HCT116 (cell line): Measurements from ENCODE around the gene NUDT14. TPM values are rescaled to one million over a fixed set of nuclear protein-coding genes. Genes with fewer than 3 reads are reported as not detected.

Source experiments
- ATAC-seq: fragments of 200-7000 bp; cut with Tn5 transposase; 2 replicates; pipeline ENCODE4 v1.9.1; 2020; ENCODE audit warnings: mild to moderate bottlenecking, moderate library complexity
- BruUV-seq: library from RNA; stranded (reverse); fragments of 400-500 nt; replicated peaks from 2 replicates; lab custom pipeline; 2021; lab: Mats Ljungman, UMichigan
- CTCF ChIA-PET: fragments of 300-600 bp; sonication (Branson Sonifier 250); formaldehyde crosslinking; loops from one replicate; lab custom pipeline; 2021; ENCODE audit warnings: antibody characterized with exemption; lab: Charles Lee
- POLR2A ChIA-PET: fragments of 300-600, 350-600 bp; sonication (Branson Sonifier 250); formaldehyde crosslinking; loops from one replicate; lab custom pipeline; 2021; ENCODE audit warnings: antibody characterized with exemption; lab: Charles Lee
- RAD21 ChIA-PET, 2 experiments: fragments of 300-600 bp; sonication (Branson Sonifier 250); formaldehyde crosslinking; loops; one replicate each; lab custom pipeline; 2023; ENCODE audit warnings: low total read pairs in 2 of 2; ENCODE audit not compliant: uncharacterized antibody in 2 of 2, unreplicated experiment in 2 of 2, low non-redundant PET in 1 of 2; lab: Charles Lee
- DNase-seq: peaks from one replicate; pipeline ENCODE4 v3.0.0-alpha.2; 2010; ENCODE audit warnings: low read depth, low spot score
- H2AFZ ChIP-seq: fragments of 200-600 bp; shearing (Covaris generic), sonication (generic); 2 replicates; pipeline ENCODE4 v1.6.1; 2017; ENCODE audit warnings: low read depth, mixed run types, mixed read lengths, antibody characterized with exemption, low read length; ENCODE audit not compliant: poor library complexity, severe bottlenecking
- H3K27ac ChIP-seq: 2 replicates; pipeline ENCODE4 v1.5.1; 2012; ENCODE audit warnings: low read depth, low read length
- H3K27me3 ChIP-seq: fragments of 200-600 bp; sonication (generic); 2 replicates; pipeline ENCODE4 v1.6.1; 2016; ENCODE audit warnings: mixed run types, low read length, mixed read lengths; ENCODE audit not compliant: insufficient read depth
- H3K36me3 ChIP-seq, 2 experiments: fragments of 200-500 bp in 1 of 2; fragments of 200-600 bp in 1 of 2; sonication (Bioruptor generic) in 1 of 2; sonication (generic) in 1 of 2; 2 replicates each; pipeline versions ENCODE4 v1.5.1 to v1.6.1; 2014 to 2016; ENCODE audit warnings: low read length in 2 of 2, inconsistent platforms in 1 of 2, mixed read lengths in 1 of 2, mixed run types in 1 of 2; ENCODE audit not compliant: insufficient read depth in 2 of 2, control insufficient read depth in 1 of 2
- H3K4me1 ChIP-seq, 2 experiments: fragments of 200-600 bp in 1 of 2; sonication (generic) in 1 of 2; 2 replicates each; pipeline versions ENCODE4 v1.5.1 to v1.6.1; 2012 to 2017; ENCODE audit warnings: low read length in 2 of 2, inconsistent platforms in 1 of 2, mild to moderate bottlenecking in 1 of 2, mixed read lengths in 1 of 2, mixed run types in 1 of 2, moderate library complexity in 1 of 2; ENCODE audit not compliant: insufficient read depth in 2 of 2, control insufficient read depth in 1 of 2
- H3K4me2 ChIP-seq: fragments of 200-600 bp; sonication (generic); 2 replicates; pipeline ENCODE4 v1.6.1; 2017; ENCODE audit warnings: mixed run types, low read length, mixed read lengths
- H3K4me3 ChIP-seq, 2 experiments: fragments of 200-600 bp in 1 of 2; sonication (generic) in 1 of 2; replicated peaks in 1 of 2; 2 replicates each; pipeline ENCODE4 v1.5.1; 2011 to 2016; ENCODE audit warnings: low read length in 2 of 2, control low read depth in 1 of 2, low read depth in 1 of 2, mild to moderate bottlenecking in 1 of 2, mixed read lengths in 1 of 2, mixed run types in 1 of 2
- H3K79me2 ChIP-seq: fragments of 200-600 bp; sonication (generic); 2 replicates; pipeline ENCODE4 v1.6.1; 2017; ENCODE audit warnings: mild to moderate bottlenecking, mixed run types, low read length, moderate library complexity, mixed read lengths; ENCODE audit not compliant: insufficient read depth
- H3K9ac ChIP-seq: fragments of 200-600 bp; sonication (generic); 2 replicates; pipeline ENCODE4 v1.6.1; 2016; ENCODE audit warnings: low read length, mixed read lengths
- H3K9me2 ChIP-seq: fragments of 200-600 bp; sonication (generic), shearing (Covaris generic); 2 replicates; pipeline ENCODE4 v1.6.1; 2017; ENCODE audit warnings: mixed run types, mild to moderate bottlenecking, moderate library complexity; ENCODE audit not compliant: insufficient read depth
- H3K9me3 ChIP-seq, 2 experiments: fragments of 200-500 bp in 1 of 2; fragments of 200-600 bp in 1 of 2; sonication (Bioruptor generic) in 1 of 2; sonication (generic) in 1 of 2; 2 replicates each; pipeline ENCODE4 v1.6.1; 2014 to 2017; ENCODE audit warnings: low read length in 2 of 2, mixed read lengths in 2 of 2, inconsistent platforms in 1 of 2, low read depth in 1 of 2, mild to moderate bottlenecking in 1 of 2, mixed run types in 1 of 2, moderate library complexity in 1 of 2; ENCODE audit not compliant: control insufficient read depth in 1 of 2, insufficient read depth in 1 of 2
- H4K20me1 ChIP-seq: fragments of 200-600 bp; sonication (generic), shearing (Covaris generic); 2 replicates; pipeline ENCODE4 v1.6.1; 2017; ENCODE audit warnings: mixed run types, mild to moderate bottlenecking, moderate library complexity; ENCODE audit not compliant: insufficient read depth
- CBX3 ChIP-seq: IDR thresholded peaks from 2 replicates; pipeline ENCODE4 v1.6.1; 2012; ENCODE audit warnings: low read depth
- CEBPB ChIP-seq: IDR thresholded peaks from 2 replicates; pipeline ENCODE4 v1.6.1; 2012; ENCODE audit warnings: low read depth
- EGR1 ChIP-seq: IDR thresholded peaks from 2 replicates; pipeline ENCODE4 v1.6.1; 2012; ENCODE audit warnings: low read depth
- EZH2phosphoT487 ChIP-seq: fragments of 200-600 bp; IDR thresholded peaks from 2 replicates; pipeline ENCODE4 v1.6.1; 2018; ENCODE audit warnings: antibody characterized with exemption, borderline replicate concordance
- FOSL1 ChIP-seq: IDR thresholded peaks from 2 replicates; pipeline ENCODE4 v1.6.1; 2012; ENCODE audit warnings: low read depth
- JUND ChIP-seq: IDR thresholded peaks from 2 replicates; pipeline ENCODE4 v1.6.1; 2012
- POLR2A ChIP-seq: IDR thresholded peaks from 2 replicates; pipeline ENCODE4 v1.7.0; 2011; ENCODE audit warnings: borderline replicate concordance; ENCODE audit not compliant: insufficient read depth, insufficient read length; ENCODE audit errors: extremely low read depth
- POLR2AphosphoS5 ChIP-seq: IDR thresholded peaks from 2 replicates; pipeline ENCODE4 v1.6.1; 2011; ENCODE audit warnings: mild to moderate bottlenecking, low read depth, low read length, moderate library complexity
- RAD21 ChIP-seq: IDR thresholded peaks from 2 replicates; pipeline ENCODE4 v1.6.1; 2012; ENCODE audit warnings: low read depth, mild to moderate bottlenecking
- TCF7L2 ChIP-seq: IDR thresholded peaks from 2 replicates; pipeline ENCODE4 v1.7.0; 2011; ENCODE audit warnings: borderline replicate concordance, inconsistent platforms; ENCODE audit not compliant: insufficient read depth, insufficient read length; ENCODE audit errors: extremely low read depth
- YY1 ChIP-seq: IDR thresholded peaks from 2 replicates; pipeline ENCODE4 v1.6.1; 2011; ENCODE audit warnings: low read length, low read depth, moderate library complexity, mild to moderate bottlenecking; ENCODE audit not compliant: insufficient replicate concordance; ENCODE audit errors: extremely low read depth
- ZFX ChIP-seq: fragments of 450-650 bp; IDR thresholded peaks from 2 replicates; pipeline ENCODE4 v1.6.1; 2017
- intact Hi-C: fragments of 100-400 bp; cut with micrococcal nuclease; formaldehyde crosslinking; loops from 2 replicates; pipeline ENCODE4 v1.10.0; 2022
- total RNA-seq: library from RNA; stranded (reverse); gene quantifications from one replicate; pipeline ENCODE4 v1.2.1, GENCODE V29; 2021; ENCODE audit not compliant: unreplicated experiment
- TF ChIP-seq, protein P1 (sequence below): IDR thresholded peaks from 2 replicates; pipeline ENCODE4 v1.6.1; 2012; ENCODE audit warnings: low read depth
- TF ChIP-seq, protein P2 (sequence below): IDR thresholded peaks from 2 replicates; pipeline ENCODE4 v1.6.1; 2012

Gene NUDT14
- total RNA-seq, 1 experiment from 2014 or later, result 56.1 TPM

- Histone ChIP-seq H3K27me3 (no peaks in the 10 kb centered on the region), H3K4me1 (peaks cover 3 to 4% of the 10 kb centered on the region in 2 experiments; a peak in 2 of 4 replicates), H3K27ac (no peak overlapping the region), H3K79me2 (no peaks in the 10 kb centered on the region), H3K4me2 (no peak overlapping the region), H3K9me3 (no peaks in the 10 kb centered on the region), H2AFZ (no peak overlapping the region), H3K9ac (no peak overlapping the region), H3K36me3 (no peaks in the 10 kb centered on the region), H3K9me2 (no peaks in the 10 kb centered on the region), H3K4me3 (no peak overlapping the region), H4K20me1 (no peaks in the 10 kb centered on the region)
- DNase-seq (no peak), ATAC-seq (no peak)
- RAD21 ChIA-PET, result no interaction called here
- CTCF ChIA-PET, result no interaction called here
- POLR2A ChIA-PET, result no interaction called here
- no peak for TF ChIP-seq FOSL1
- TF ChIP-seq CBX3, result no peak
- TF ChIP-seq YY1, result no peak
- TF ChIP-seq, protein P1, sequence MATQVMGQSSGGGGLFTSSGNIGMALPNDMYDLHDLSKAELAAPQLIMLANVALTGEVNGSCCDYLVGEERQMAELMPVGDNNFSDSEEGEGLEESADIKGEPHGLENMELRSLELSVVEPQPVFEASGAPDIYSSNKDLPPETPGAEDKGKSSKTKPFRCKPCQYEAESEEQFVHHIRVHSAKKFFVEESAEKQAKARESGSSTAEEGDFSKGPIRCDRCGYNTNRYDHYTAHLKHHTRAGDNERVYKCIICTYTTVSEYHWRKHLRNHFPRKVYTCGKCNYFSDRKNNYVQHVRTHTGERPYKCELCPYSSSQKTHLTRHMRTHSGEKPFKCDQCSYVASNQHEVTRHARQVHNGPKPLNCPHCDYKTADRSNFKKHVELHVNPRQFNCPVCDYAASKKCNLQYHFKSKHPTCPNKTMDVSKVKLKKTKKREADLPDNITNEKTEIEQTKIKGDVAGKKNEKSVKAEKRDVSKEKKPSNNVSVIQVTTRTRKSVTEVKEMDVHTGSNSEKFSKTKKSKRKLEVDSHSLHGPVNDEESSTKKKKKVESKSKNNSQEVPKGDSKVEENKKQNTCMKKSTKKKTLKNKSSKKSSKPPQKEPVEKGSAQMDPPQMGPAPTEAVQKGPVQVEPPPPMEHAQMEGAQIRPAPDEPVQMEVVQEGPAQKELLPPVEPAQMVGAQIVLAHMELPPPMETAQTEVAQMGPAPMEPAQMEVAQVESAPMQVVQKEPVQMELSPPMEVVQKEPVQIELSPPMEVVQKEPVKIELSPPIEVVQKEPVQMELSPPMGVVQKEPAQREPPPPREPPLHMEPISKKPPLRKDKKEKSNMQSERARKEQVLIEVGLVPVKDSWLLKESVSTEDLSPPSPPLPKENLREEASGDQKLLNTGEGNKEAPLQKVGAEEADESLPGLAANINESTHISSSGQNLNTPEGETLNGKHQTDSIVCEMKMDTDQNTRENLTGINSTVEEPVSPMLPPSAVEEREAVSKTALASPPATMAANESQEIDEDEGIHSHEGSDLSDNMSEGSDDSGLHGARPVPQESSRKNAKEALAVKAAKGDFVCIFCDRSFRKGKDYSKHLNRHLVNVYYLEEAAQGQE, result no peak
- no peak for TF ChIP-seq EGR1
- TF ChIP-seq ZFX, result no peak
- TF ChIP-seq RAD21, result no peak
- TF ChIP-seq CEBPB, result no peak
- TF ChIP-seq POLR2AphosphoS5, result no peak
- no peak for TF ChIP-seq EZH2phosphoT487
- TF ChIP-seq POLR2A, result no peak
- TF ChIP-seq, protein P2, sequence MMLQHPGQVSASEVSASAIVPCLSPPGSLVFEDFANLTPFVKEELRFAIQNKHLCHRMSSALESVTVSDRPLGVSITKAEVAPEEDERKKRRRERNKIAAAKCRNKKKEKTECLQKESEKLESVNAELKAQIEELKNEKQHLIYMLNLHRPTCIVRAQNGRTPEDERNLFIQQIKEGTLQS, result no peak
- TF ChIP-seq JUND, result no peak
- TF ChIP-seq TCF7L2, result no peak
- intact Hi-C loops, result no loop called here
- no TSS peak for BruUV-seq
Measured at GRCh38 chr14:105210266-105211025, 29.3 kb upstream of the NUDT14 start.
